ENCODE results near the gene BCL6B.
A peak's percentile ranks its signal among the peaks of the same experiment; 100 is the strongest.
"Not testable (repeated sequence)": the region's sequence is repeated elsewhere in the genome, so short reads cannot be mapped to it uniquely, and the experiment has no call there.

BCL6B gene

GRCh38 chr17:7043497-7044198 lies 20.8 kb downstream of the BCL6B start, which contains the start of gene SLC16A11:
Gene SLC16A11, minus strand, starts transcription at chr17:7044092. Its CDS starts 579 bp downstream, at chr17:7043513.
- TF ChIP-seq EZH2phosphoT487 (IDR thresholded peaks at IDR 0.05; ENCODE audit: borderline replicate concordance) (no peak), CTCF (conservative IDR thresholded peaks at IDR 0.05; ENCODE audit: low read length) (no peak)
- Histone ChIP-seq H3F3A (ENCODE audit: low read depth) (no peaks in the 10 kb centered on the region), H3K4me1 (ENCODE audit: insufficient read depth, low read length, poor library complexity, severe bottlenecking) (peaks cover 11% of the 10 kb centered on the region), H3K36me3 (ENCODE audit: insufficient read depth, low read length) (no peaks in the 10 kb centered on the region), H3K9me3 (ENCODE audit: insufficient read depth, low read depth, low read length) (no peaks in the 10 kb centered on the region), H3K79me2 (ENCODE audit: insufficient read depth, low read length) (no peaks in the 10 kb centered on the region), H3K9ac (ENCODE audit: low read depth, low read length, poor library complexity, severe bottlenecking) (no peak within 1 kb of the TSS), H4K20me1 (ENCODE audit: insufficient read depth, low read length, poor library complexity, severe bottlenecking) (no peaks in the 10 kb centered on the region), H3K27me3 (ENCODE audit: insufficient read depth, low read length, poor library complexity, severe bottlenecking) (no peaks in the 10 kb centered on the region), H2AFZ (ENCODE audit: low read length) (no peak within 1 kb of the TSS), H3K9me2 (replicated peaks; ENCODE audit: low read depth, low read length) (no peaks in the 10 kb centered on the region), H3K4me3 (ENCODE audit: low read length, poor library complexity, severe bottlenecking) (no peak within 1 kb of the TSS), H3K4me2 (ENCODE audit: low read depth, low read length, poor library complexity, severe bottlenecking) (no peak within 1 kb of the TSS)

GRCh38 chr17:7045492-7046126 lies 22.8 kb downstream of the BCL6B start:
- Histone ChIP-seq H3K9me3 (ENCODE audit: insufficient read depth, low read depth, low read length) (no peaks in the 10 kb centered on the region), H3K4me1 (ENCODE audit: insufficient read depth, low read length, poor library complexity, severe bottlenecking) (peaks cover 11% of the 10 kb centered on the region), H3K4me2 (ENCODE audit: low read depth, low read length, poor library complexity, severe bottlenecking) (peak overlapping the region; percentile 72), H3K4me3 (ENCODE audit: low read length, poor library complexity, severe bottlenecking) (peak overlapping the region; percentile 61), H4K20me1 (ENCODE audit: insufficient read depth, low read length, poor library complexity, severe bottlenecking) (no peaks in the 10 kb centered on the region), H3K36me3 (ENCODE audit: insufficient read depth, low read length) (no peaks in the 10 kb centered on the region), H3K27me3 (ENCODE audit: insufficient read depth, low read length, poor library complexity, severe bottlenecking) (no peaks in the 10 kb centered on the region), H2AFZ (ENCODE audit: low read length) (peak overlapping the region; percentile 75), H3K9me2 (replicated peaks; ENCODE audit: low read depth, low read length) (no peaks in the 10 kb centered on the region), H3K79me2 (ENCODE audit: insufficient read depth, low read length) (no peaks in the 10 kb centered on the region), H3K9ac (ENCODE audit: low read depth, low read length, poor library complexity, severe bottlenecking) (no peak overlapping the region), H3F3A (ENCODE audit: low read depth) (no peaks in the 10 kb centered on the region)
- TF ChIP-seq CTCF (conservative IDR thresholded peaks at IDR 0.05; ENCODE audit: low read length), result peak; percentile 96
- no peak for TF ChIP-seq EZH2phosphoT487 (IDR thresholded peaks at IDR 0.05; ENCODE audit: borderline replicate concordance)

GRCh38 chr17:7046127-7046724 lies 23.4 kb downstream of the BCL6B start:
- Histone ChIP-seq H3K36me3 (ENCODE audit: insufficient read depth, low read length) (no peaks in the 10 kb centered on the region), H3K79me2 (ENCODE audit: insufficient read depth, low read length) (no peaks in the 10 kb centered on the region), H3K4me1 (ENCODE audit: insufficient read depth, low read length, poor library complexity, severe bottlenecking) (peaks cover 11% of the 10 kb centered on the region), H3K27me3 (ENCODE audit: insufficient read depth, low read length, poor library complexity, severe bottlenecking) (no peaks in the 10 kb centered on the region), H3K9ac (ENCODE audit: low read depth, low read length, poor library complexity, severe bottlenecking) (peak overlapping the region; percentile 6), H3K4me2 (ENCODE audit: low read depth, low read length, poor library complexity, severe bottlenecking) (peak overlapping the region; percentile 72), H3K9me2 (replicated peaks; ENCODE audit: low read depth, low read length) (no peaks in the 10 kb centered on the region), H3K4me3 (ENCODE audit: low read length, poor library complexity, severe bottlenecking) (peak overlapping the region; percentile 61), H4K20me1 (ENCODE audit: insufficient read depth, low read length, poor library complexity, severe bottlenecking) (no peaks in the 10 kb centered on the region), H3K9me3 (ENCODE audit: insufficient read depth, low read depth, low read length) (no peaks in the 10 kb centered on the region), H2AFZ (ENCODE audit: low read length) (peak overlapping the region; percentile 75), H3F3A (ENCODE audit: low read depth) (no peaks in the 10 kb centered on the region)
- TF ChIP-seq EZH2phosphoT487 (IDR thresholded peaks at IDR 0.05; ENCODE audit: borderline replicate concordance), result no peak
- no peak for TF ChIP-seq CTCF (conservative IDR thresholded peaks at IDR 0.05; ENCODE audit: low read length)

GRCh38 chr17:7046725-7047397 lies 24.0 kb downstream of the BCL6B start:
- H3K4me2 ChIP-seq (ENCODE audit: low read depth, low read length, poor library complexity, severe bottlenecking), result peak overlapping the region; percentile 72
- H3K9me3 ChIP-seq (ENCODE audit: insufficient read depth, low read depth, low read length); H3K79me2 ChIP-seq (ENCODE audit: insufficient read depth, low read length); H3K36me3 ChIP-seq (ENCODE audit: insufficient read depth, low read length); H3K27me3 ChIP-seq (ENCODE audit: insufficient read depth, low read length, poor library complexity, severe bottlenecking); H3F3A ChIP-seq (ENCODE audit: low read depth); H4K20me1 ChIP-seq (ENCODE audit: insufficient read depth, low read length, poor library complexity, severe bottlenecking); H3K9me2 ChIP-seq (replicated peaks; ENCODE audit: low read depth, low read length): not testable (repeated sequence)
- peak overlapping the region; percentile 61 for H3K4me3 ChIP-seq (ENCODE audit: low read length, poor library complexity, severe bottlenecking)
- H2AFZ ChIP-seq (ENCODE audit: low read length), result peak overlapping the region; percentile 75
- H3K4me1 ChIP-seq (ENCODE audit: insufficient read depth, low read length, poor library complexity, severe bottlenecking), result peaks cover 11% of the 10 kb centered on the region
- peak overlapping the region; percentile 6 for H3K9ac ChIP-seq (ENCODE audit: low read depth, low read length, poor library complexity, severe bottlenecking)
